Cardiac fibroblast (primary cell): ENCODE data around the gene HAPLN3.

Experiments
- DNase-seq, 2 donors: peaks; one replicate each; pipeline versions ENCODE4 v3.0.0 to v3.0.0-alpha.2; 2010; ENCODE audit warnings: low read depth in 2 of 2
- H3K4me3 ChIP-seq, 2 donors: replicated peaks in 1 of 2; 1 replicate in 1 of 2; 2 replicates in 1 of 2; pipeline ENCODE4 v1.5.1; 2011; ENCODE audit warnings: low read depth in 2 of 2, low read length in 2 of 2, mild to moderate bottlenecking in 2 of 2, moderate library complexity in 1 of 2
- TF ChIP-seq, protein P1 (sequence below): IDR thresholded peaks from one replicate; pipeline ENCODE4 v1.5.1; 2011; ENCODE audit warnings: low read depth, mild to moderate bottlenecking, low read length, inconsistent platforms

Gene HAPLN3

GRCh38 chr15:88900982-88901418 is 5.7 kb upstream of the HAPLN3 start:
- DNase-seq = no peak
- TF ChIP-seq, protein P1, sequence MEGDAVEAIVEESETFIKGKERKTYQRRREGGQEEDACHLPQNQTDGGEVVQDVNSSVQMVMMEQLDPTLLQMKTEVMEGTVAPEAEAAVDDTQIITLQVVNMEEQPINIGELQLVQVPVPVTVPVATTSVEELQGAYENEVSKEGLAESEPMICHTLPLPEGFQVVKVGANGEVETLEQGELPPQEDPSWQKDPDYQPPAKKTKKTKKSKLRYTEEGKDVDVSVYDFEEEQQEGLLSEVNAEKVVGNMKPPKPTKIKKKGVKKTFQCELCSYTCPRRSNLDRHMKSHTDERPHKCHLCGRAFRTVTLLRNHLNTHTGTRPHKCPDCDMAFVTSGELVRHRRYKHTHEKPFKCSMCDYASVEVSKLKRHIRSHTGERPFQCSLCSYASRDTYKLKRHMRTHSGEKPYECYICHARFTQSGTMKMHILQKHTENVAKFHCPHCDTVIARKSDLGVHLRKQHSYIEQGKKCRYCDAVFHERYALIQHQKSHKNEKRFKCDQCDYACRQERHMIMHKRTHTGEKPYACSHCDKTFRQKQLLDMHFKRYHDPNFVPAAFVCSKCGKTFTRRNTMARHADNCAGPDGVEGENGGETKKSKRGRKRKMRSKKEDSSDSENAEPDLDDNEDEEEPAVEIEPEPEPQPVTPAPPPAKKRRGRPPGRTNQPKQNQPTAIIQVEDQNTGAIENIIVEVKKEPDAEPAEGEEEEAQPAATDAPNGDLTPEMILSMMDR = no peak
- no peak overlapping the region for H3K4me3 ChIP-seq

DNA sequence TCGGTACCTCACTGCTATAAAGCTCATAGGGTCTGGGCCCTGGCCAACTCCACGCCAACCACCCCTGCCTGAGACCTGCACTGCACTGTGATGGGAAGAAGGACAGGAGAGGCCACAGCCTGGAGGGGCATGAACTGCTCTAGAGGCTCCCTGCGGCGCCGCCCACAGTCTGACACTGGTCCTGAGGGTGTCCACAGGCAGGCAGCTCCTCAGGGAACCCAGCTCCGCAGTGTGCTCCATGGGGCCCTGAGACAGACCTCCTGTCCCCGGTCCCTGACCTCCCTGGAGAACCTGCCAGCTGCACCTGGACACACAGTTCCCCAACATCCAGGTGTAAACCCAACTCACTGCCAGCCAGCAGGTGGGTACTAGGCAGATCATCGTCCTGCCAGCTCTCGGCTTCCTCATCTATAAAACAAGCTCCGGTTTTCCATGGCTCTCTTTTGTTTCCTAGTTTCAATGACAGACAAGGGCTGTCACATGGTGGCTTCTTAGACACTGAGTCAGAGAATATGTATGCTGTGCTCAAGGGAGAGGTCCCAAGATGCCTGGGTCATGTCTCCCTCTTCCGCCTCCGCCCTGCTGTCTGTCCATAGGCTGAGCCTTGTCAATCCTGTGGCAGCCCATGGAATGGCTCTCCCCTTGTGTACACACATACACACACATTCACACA is 5.1 kb upstream of the HAPLN3 start:
- DNase-seq = peak in 1 of 2 donors; percentile 83
- TF ChIP-seq, protein P1 = no peak
- no peak overlapping the region for H3K4me3 ChIP-seq

GRCh38 chr15:88899251-88899650 is 3.9 kb upstream of the HAPLN3 start:
- DNase-seq = no peak
- no peak overlapping the region for H3K4me3 ChIP-seq
- TF ChIP-seq, protein P1 = no peak

- TF ChIP-seq, protein P1 = no peak
- H3K4me3 ChIP-seq = no peak overlapping the region
- DNase-seq = no peak
Measured at GRCh38 chr15:88898736-88899135, 3.4 kb upstream of the HAPLN3 start.

DNA sequence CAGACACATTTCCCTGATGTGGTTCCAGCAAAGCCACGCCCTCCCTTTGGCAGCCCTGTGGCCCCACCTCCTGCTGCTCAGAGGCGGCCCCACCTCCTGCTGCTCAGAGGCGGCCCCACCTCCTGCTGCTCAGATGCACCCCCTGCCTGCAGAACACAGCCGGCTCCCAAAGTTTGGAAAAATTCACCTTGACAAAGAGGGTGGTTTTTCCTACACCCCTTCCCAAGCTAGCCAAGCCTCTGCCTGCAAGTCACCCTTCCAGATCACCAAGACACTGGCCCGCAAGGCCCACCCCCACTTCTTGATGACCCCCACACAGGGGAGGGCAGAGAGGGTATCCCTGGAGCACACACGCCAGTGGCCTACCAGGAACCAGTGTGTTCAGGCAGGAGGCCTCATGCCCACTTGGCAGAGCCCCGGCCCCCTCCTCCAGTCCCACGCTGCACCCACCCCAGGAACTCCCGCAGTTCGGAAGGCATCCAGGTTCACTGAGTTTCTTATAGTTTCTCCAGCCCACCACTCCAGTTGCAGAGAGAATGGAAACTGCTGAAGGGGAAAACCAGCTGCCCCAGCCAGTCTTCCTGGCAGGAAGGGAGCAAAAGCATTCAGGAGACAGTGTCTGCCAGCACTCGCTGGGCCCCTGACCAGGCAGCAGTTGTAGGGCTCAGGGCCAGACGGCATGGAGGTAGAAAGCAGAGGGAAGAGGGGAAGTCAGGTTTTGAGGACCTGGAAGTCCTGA is 2.3 kb upstream of the HAPLN3 start:
- TF ChIP-seq, protein P1 = peak; percentile 73
- no peak overlapping the region for H3K4me3 ChIP-seq

GRCh38 chr15:88897142-88897455 is 1.8 kb upstream of the HAPLN3 start:
- TF ChIP-seq, protein P1 = no peak
- H3K4me3 ChIP-seq = no peak overlapping the region
- no peak for DNase-seq

More for the DNA sequence above, 2.3 kb upstream of the HAPLN3 start:
- peak; percentile 80 to 89 for DNase-seq
